ENCODE measurements around the gene MANSC1.

DNA sequence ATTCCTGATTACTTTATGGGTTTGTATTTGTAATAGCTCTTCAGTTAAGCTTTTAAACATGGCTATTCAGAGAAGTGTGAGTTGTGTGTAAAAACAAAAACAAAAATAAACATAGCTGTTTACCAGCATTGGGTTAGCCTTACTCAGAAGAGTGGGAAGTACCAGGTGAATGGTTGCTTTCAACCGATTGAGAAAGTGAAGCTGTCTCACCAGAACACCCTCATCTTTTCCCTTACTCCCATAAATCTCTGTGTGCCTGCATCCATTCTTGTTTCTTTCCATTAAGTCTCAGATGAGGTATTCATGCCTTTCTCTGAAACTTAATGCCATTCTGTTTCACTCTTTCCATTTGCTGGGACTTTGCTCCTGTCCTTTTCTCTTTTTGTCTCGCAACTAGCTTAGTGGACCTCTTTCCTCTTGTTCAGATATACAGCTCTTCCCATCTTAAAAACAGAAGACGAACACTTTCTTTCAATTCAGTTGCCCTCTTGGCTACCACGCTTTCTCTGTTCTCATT, 17.5 kb upstream of the MANSC1 start:
- TF ChIP-seq, protein P1, sequence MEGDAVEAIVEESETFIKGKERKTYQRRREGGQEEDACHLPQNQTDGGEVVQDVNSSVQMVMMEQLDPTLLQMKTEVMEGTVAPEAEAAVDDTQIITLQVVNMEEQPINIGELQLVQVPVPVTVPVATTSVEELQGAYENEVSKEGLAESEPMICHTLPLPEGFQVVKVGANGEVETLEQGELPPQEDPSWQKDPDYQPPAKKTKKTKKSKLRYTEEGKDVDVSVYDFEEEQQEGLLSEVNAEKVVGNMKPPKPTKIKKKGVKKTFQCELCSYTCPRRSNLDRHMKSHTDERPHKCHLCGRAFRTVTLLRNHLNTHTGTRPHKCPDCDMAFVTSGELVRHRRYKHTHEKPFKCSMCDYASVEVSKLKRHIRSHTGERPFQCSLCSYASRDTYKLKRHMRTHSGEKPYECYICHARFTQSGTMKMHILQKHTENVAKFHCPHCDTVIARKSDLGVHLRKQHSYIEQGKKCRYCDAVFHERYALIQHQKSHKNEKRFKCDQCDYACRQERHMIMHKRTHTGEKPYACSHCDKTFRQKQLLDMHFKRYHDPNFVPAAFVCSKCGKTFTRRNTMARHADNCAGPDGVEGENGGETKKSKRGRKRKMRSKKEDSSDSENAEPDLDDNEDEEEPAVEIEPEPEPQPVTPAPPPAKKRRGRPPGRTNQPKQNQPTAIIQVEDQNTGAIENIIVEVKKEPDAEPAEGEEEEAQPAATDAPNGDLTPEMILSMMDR (IDR thresholded peaks at IDR 0.05) = no peak
- no peak for TF ChIP-seq POLR2AphosphoS5 (IDR thresholded peaks at IDR 0.05; ENCODE audit: low read depth, low read length)

All from Panc1 (cell line).